GM21381 (cell line): ENCODE results near the gene ECT2.
"Not testable (repeated sequence)": the region's sequence is repeated elsewhere in the genome, so short reads cannot be mapped to it uniquely, and the experiment has no call there.

Experiments used
- ATAC-seq: cut with Tn5 transposase; IDR thresholded peaks from one replicate; pipeline ENCODE4 v1.9.1; 2021; ENCODE audit warnings: mild to moderate bottlenecking, moderate library complexity; ENCODE audit not compliant: unreplicated experiment

Gene ECT2

GRCh38 chr3:172808969-172809546 is 58.5 kb downstream of the ECT2 start:
- ATAC-seq: no peak

- ATAC-seq: no peak
Observed at GRCh38 chr3:172811099-172811498, 60.6 kb downstream of the ECT2 start.

GRCh38 chr3:172813462-172813861 is 62.9 kb downstream of the ECT2 start:
- no peak for ATAC-seq

- no peak for ATAC-seq
Observed at GRCh38 chr3:172814738-172815137, 64.2 kb downstream of the ECT2 start.

GRCh38 chr3:172815857-172816256 is 65.3 kb downstream of the ECT2 start:
- no peak for ATAC-seq

GRCh38 chr3:172816281-172816680 is 65.8 kb downstream of the ECT2 start:
- no peak for ATAC-seq

GRCh38 chr3:172816968-172817367 is 66.4 kb downstream of the ECT2 start:
- no peak for ATAC-seq

- ATAC-seq: no peak
Observed at GRCh38 chr3:172820492-172820891, 70.0 kb downstream of the ECT2 start.

GRCh38 chr3:172824229-172824628 is 73.7 kb downstream of the ECT2 start:
- no peak for ATAC-seq

- not testable (repeated sequence) for ATAC-seq
Observed at GRCh38 chr3:172827231-172827630, 76.7 kb downstream of the ECT2 start.

- ATAC-seq: no peak
Observed at GRCh38 chr3:172832983-172833382, 82.5 kb downstream of the ECT2 start.

GRCh38 chr3:172836390-172836997 is 86.0 kb downstream of the ECT2 start:
- ATAC-seq: peak; percentile 74

- ATAC-seq: no peak
Observed at GRCh38 chr3:172839679-172840078, 89.2 kb downstream of the ECT2 start.

GRCh38 chr3:172840463-172840862 is 89.9 kb downstream of the ECT2 start:
- no peak for ATAC-seq

GRCh38 chr3:172840913-172841312 is 90.4 kb downstream of the ECT2 start:
- no peak for ATAC-seq

- ATAC-seq: no peak
Observed at GRCh38 chr3:172844428-172844827, 93.9 kb downstream of the ECT2 start.

- no peak for ATAC-seq
Observed at GRCh38 chr3:172846103-172846561, 95.6 kb downstream of the ECT2 start.

GRCh38 chr3:172846706-172847105 is 96.2 kb downstream of the ECT2 start:
- no peak for ATAC-seq

- ATAC-seq: no peak
Observed at GRCh38 chr3:172847292-172847691, 96.8 kb downstream of the ECT2 start.

- no peak for ATAC-seq
Observed at GRCh38 chr3:172848910-172849309, 98.4 kb downstream of the ECT2 start.

- ATAC-seq: no peak
Observed at GRCh38 chr3:172853005-172853404, 102.5 kb downstream of the ECT2 start.

- ATAC-seq: no peak
Observed at GRCh38 chr3:172853921-172854666, 103.6 kb downstream of the ECT2 start.
